Caco-2 (cell line): Measurements from ENCODE around the gene RAD23A. TPM values are rescaled to one million over a fixed set of nuclear protein-coding genes. Genes with fewer than 3 reads are reported as not detected.

Experiments used
- BruUV-seq: library from RNA; stranded (reverse); fragments of 400-500 nt; replicated peaks from 2 replicates; lab custom pipeline; 2021; lab: Mats Ljungman, UMichigan
- CTCF ChIA-PET: fragments of 300-600 bp; sonication (Branson Sonifier 250); formaldehyde crosslinking; loops from one replicate; lab custom pipeline; 2022; ENCODE audit warnings: antibody characterized with exemption; lab: Charles Lee
- POLR2A ChIA-PET: fragments of 300-600 bp; sonication (Branson Sonifier 250); formaldehyde crosslinking; loops from one replicate; lab custom pipeline; 2022; ENCODE audit warnings: antibody characterized with exemption; lab: Charles Lee
- DNase-seq, 2 experiments: peaks; one replicate each; pipeline versions ENCODE4 v3.0.0 to v3.0.0-alpha.2; 2020 to 2022
- H3K27me3 ChIP-seq: replicated peaks from 2 replicates; pipeline ENCODE4 v1.6.0; 2011; ENCODE audit warnings: low read length; ENCODE audit not compliant: control insufficient read depth, insufficient read depth
- H3K36me3 ChIP-seq: 2 replicates; pipeline ENCODE4 v1.5.1; 2011; ENCODE audit warnings: low read length; ENCODE audit not compliant: control insufficient read depth, insufficient read depth
- H3K4me1 ChIP-seq: fragments of 250-450 bp; sonication (Bioruptor Pico); 2 replicates; pipeline ENCODE4 v1.5.1; 2020; ENCODE audit warnings: mild to moderate bottlenecking
- H3K4me3 ChIP-seq: 2 replicates; pipeline ENCODE4 v1.5.1; 2011; ENCODE audit warnings: low read depth, mild to moderate bottlenecking, control low read depth, low read length
- H3K9me3 ChIP-seq: fragments of 250-450 bp; sonication (Bioruptor Pico); 2 replicates; pipeline ENCODE4 v1.5.1; 2020; ENCODE audit warnings: mild to moderate bottlenecking, moderate library complexity
- H3K27ac Mint-ChIP-seq: one replicate; pipeline ENCODE4 v1.8.0; 2022; ENCODE audit warnings: mixed read lengths; ENCODE audit not compliant: unreplicated experiment
- H3K27me3 Mint-ChIP-seq: one replicate; pipeline ENCODE4 v1.8.0; 2022; ENCODE audit warnings: mixed read lengths; ENCODE audit not compliant: insufficient read depth, unreplicated experiment
- H3K36me3 Mint-ChIP-seq: one replicate; pipeline ENCODE4 v1.8.0; 2022; ENCODE audit warnings: mild to moderate bottlenecking, mixed read lengths; ENCODE audit not compliant: insufficient read depth, unreplicated experiment
- H3K4me1 Mint-ChIP-seq: one replicate; pipeline ENCODE4 v1.8.0; 2022; ENCODE audit warnings: low read depth, mixed read lengths; ENCODE audit not compliant: unreplicated experiment
- H3K4me3 Mint-ChIP-seq: one replicate; pipeline ENCODE4 v1.8.0; 2022; ENCODE audit warnings: mild to moderate bottlenecking, moderate library complexity, mixed read lengths; ENCODE audit not compliant: unreplicated experiment
- H3K9me3 Mint-ChIP-seq: one replicate; pipeline ENCODE4 v1.8.0; 2022; ENCODE audit warnings: mixed read lengths; ENCODE audit not compliant: unreplicated experiment
- intact Hi-C: fragments of 100-400 bp; cut with micrococcal nuclease; formaldehyde crosslinking; loops from one replicate; pipeline ENCODE4 v1.10.0; 2022; ENCODE audit not compliant: unreplicated experiment
- total RNA-seq: library from RNA; stranded (reverse); gene quantifications from 2 replicates; pipeline ENCODE4 v1.2.3, GENCODE V29; 2022
- TF ChIP-seq, protein P1 (sequence below), 2 experiments: fragments of 200-600 bp in 1 of 2; IDR thresholded peaks; 1 replicate in 1 of 2; 2 replicates in 1 of 2; pipeline versions ENCODE4 v1.5.1 to v1.8.0; 2011 to 2022; ENCODE audit warnings: antibody characterized with exemption in 1 of 2, control low read depth in 1 of 2, inconsistent platforms in 1 of 2, low read depth in 1 of 2, low read length in 1 of 2, mild to moderate bottlenecking in 1 of 2, moderate library complexity in 1 of 2; ENCODE audit not compliant: insufficient read depth in 1 of 2, severe bottlenecking in 1 of 2, unreplicated experiment in 1 of 2

Gene RAD23A
- total RNA-seq, 1 experiment from 2014 or later = 102 TPM

DNA sequence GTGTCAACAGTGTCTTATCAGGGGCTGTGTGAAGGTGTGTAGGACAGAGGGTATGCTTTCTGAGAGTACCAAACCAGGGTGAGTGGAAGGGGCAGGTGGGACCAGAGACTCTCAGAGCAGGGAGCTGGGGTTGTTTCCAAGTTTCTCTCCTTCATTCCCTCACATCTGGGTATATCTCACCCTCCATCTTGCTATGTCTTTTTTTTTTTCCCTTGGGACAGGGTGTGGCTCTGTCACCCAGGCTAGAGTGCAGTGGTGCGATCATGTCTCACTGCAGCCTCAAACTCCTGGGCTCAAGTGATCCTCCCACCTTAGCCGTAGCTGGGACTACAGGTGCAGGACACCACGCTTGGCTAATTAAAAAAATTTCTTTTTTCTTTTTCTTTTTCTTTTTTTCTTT, 34.3 kb downstream of the RAD23A start:
- intact Hi-C loops = no loop called here
- no peaks in the 10 kb centered on the region; the same call in 1 of the 2 replicates for H3K9me3 ChIP-seq
- TF ChIP-seq, protein P1, sequence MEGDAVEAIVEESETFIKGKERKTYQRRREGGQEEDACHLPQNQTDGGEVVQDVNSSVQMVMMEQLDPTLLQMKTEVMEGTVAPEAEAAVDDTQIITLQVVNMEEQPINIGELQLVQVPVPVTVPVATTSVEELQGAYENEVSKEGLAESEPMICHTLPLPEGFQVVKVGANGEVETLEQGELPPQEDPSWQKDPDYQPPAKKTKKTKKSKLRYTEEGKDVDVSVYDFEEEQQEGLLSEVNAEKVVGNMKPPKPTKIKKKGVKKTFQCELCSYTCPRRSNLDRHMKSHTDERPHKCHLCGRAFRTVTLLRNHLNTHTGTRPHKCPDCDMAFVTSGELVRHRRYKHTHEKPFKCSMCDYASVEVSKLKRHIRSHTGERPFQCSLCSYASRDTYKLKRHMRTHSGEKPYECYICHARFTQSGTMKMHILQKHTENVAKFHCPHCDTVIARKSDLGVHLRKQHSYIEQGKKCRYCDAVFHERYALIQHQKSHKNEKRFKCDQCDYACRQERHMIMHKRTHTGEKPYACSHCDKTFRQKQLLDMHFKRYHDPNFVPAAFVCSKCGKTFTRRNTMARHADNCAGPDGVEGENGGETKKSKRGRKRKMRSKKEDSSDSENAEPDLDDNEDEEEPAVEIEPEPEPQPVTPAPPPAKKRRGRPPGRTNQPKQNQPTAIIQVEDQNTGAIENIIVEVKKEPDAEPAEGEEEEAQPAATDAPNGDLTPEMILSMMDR (IDR thresholded peaks at IDR 0.05; ENCODE audit: insufficient read depth in 1 of 2, low read depth in 1 of 2, low read length in 1 of 2, severe bottlenecking in 1 of 2, unreplicated experiment in 1 of 2) = no peak
- Mint-ChIP-seq H3K4me3 (no peak overlapping the region), H3K4me1 (peaks cover 7% of the 10 kb centered on the region), H3K36me3 (no peaks in the 10 kb centered on the region), H3K9me3 (no peaks in the 10 kb centered on the region), H3K27me3 (no peaks in the 10 kb centered on the region), H3K27ac (no peak overlapping the region)
- DNase-seq = no peak
- POLR2A ChIA-PET = no interaction called here
- H3K27me3 ChIP-seq = no peaks in the 10 kb centered on the region
- H3K4me3 ChIP-seq = no peak overlapping the region
- CTCF ChIA-PET = interaction anchor here (0.6 to 4.5 kb wide), 3 partner anchors 80 to 298 kb away, joined by 5 to 84 read pairs (median 64); no protein-coding TSS in a partner anchor
- no peaks in the 10 kb centered on the region for H3K36me3 ChIP-seq
- peaks cover 1% of the 10 kb centered on the region; the same call in 1 of the 2 replicates for H3K4me1 ChIP-seq
- no TSS peak for BruUV-seq

- H3K9me3 Mint-ChIP-seq = no peaks in the 10 kb centered on the region
- no peak overlapping the region for H3K4me3 Mint-ChIP-seq
- H3K27ac Mint-ChIP-seq = no peak overlapping the region
- Histone ChIP-seq H3K9me3 (no peaks in the 10 kb centered on the region; the same call in 1 of the 2 replicates), H3K27me3 (no peaks in the 10 kb centered on the region), H3K4me3 (no peak overlapping the region), H3K36me3 (no peaks in the 10 kb centered on the region), H3K4me1 (peaks cover 3% of the 10 kb centered on the region; the same call in 1 of the 2 replicates)
- ChIA-PET CTCF (interaction anchor here (0.7 kb wide), 1 partner anchor 135 kb away, joined by 4 read pairs; no protein-coding TSS in a partner anchor), POLR2A (no interaction called here)
- intact Hi-C loops = no loop called here
- H3K36me3 Mint-ChIP-seq = no peaks in the 10 kb centered on the region
- no peak for DNase-seq
- TF ChIP-seq, protein P1 (IDR thresholded peaks at IDR 0.05; ENCODE audit: insufficient read depth in 1 of 2, low read depth in 1 of 2, low read length in 1 of 2, severe bottlenecking in 1 of 2, unreplicated experiment in 1 of 2) = no peak
- H3K27me3 Mint-ChIP-seq = peaks cover 2% of the 10 kb centered on the region
- BruUV-seq = no TSS peak
- H3K4me1 Mint-ChIP-seq = peaks cover 4% of the 10 kb centered on the region
Measured at GRCh38 chr19:12982648-12983047, 37.0 kb downstream of the RAD23A start.

DNA sequence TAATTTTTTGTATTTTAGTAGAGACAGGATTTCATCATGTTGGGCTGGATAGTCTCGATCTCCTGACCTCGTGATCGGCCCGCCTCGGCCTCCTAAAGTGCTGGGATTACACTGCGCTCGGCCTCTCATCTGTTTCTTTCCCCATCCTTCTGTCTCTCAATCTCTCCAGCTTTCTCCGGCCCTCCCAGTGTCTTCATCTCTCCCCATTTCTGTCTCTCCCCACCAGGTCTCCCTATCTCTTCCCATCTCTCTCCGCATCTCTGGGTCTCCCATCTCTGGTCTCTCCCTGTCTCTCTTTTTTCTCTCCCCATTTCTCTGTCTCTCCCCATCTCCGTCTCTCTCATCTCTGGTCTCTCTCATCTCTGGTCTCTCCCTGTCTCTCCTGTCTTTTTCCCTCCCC, 37.4 kb downstream of the RAD23A start:
- ChIA-PET CTCF (interaction anchor here (0.7 kb wide), 1 partner anchor 135 kb away, joined by 4 read pairs; no protein-coding TSS in a partner anchor), POLR2A (no interaction called here)
- intact Hi-C loops = no loop called here
- H3K4me1 ChIP-seq = peaks cover 3% of the 10 kb centered on the region; the same call in 1 of the 2 replicates
- DNase-seq = no peak
- no peak overlapping the region for H3K4me3 ChIP-seq
- no peaks in the 10 kb centered on the region for H3K27me3 ChIP-seq
- H3K4me3 Mint-ChIP-seq = no peak overlapping the region
- BruUV-seq = no TSS peak
- H3K9me3 ChIP-seq = no peaks in the 10 kb centered on the region; the same call in 1 of the 2 replicates
- no peaks in the 10 kb centered on the region for H3K4me1 Mint-ChIP-seq
- no peaks in the 10 kb centered on the region for H3K36me3 Mint-ChIP-seq
- H3K27ac Mint-ChIP-seq = no peak overlapping the region
- TF ChIP-seq, protein P1 (IDR thresholded peaks at IDR 0.05; ENCODE audit: insufficient read depth in 1 of 2, low read depth in 1 of 2, low read length in 1 of 2, severe bottlenecking in 1 of 2, unreplicated experiment in 1 of 2) = no peak
- no peaks in the 10 kb centered on the region for H3K9me3 Mint-ChIP-seq
- peaks cover 2% of the 10 kb centered on the region for H3K27me3 Mint-ChIP-seq
- no peaks in the 10 kb centered on the region for H3K36me3 ChIP-seq
